GM23338 (cell line): ENCODE data around the gene SLC13A4. TPM values are rescaled to one million over a fixed set of nuclear protein-coding genes. Genes with fewer than 3 reads are reported as not detected.

Experiments used
- ATAC-seq: fragments of 200-7000 bp; cut with Tn5 transposase; 3 replicates; pipeline ENCODE4 v1.9.1; 2020
- DNase-seq: peaks from one replicate; pipeline ENCODE4 v3.0.0-alpha.2; 2015; ENCODE audit warnings: low spot score
- H2AFZ ChIP-seq: fragments of 200-600 bp; sonication (generic); 2 replicates; pipeline ENCODE4 v1.8.0; 2016; ENCODE audit warnings: antibody characterized with exemption, mild to moderate bottlenecking, moderate library complexity
- H3F3A ChIP-seq: fragments of 200-600 bp; sonication (generic); replicated peaks from 2 replicates; pipeline ENCODE4 v1.8.0; 2017; ENCODE audit warnings: antibody characterized with exemption, mixed run types, low read depth
- H3K27ac ChIP-seq: fragments of 200-600 bp; sonication (generic); 2 replicates; pipeline ENCODE4 v1.6.1; 2016; ENCODE audit warnings: low read depth
- H3K27me3 ChIP-seq: fragments of 200-600 bp; sonication (generic); 2 replicates; pipeline ENCODE4 v1.8.0; 2016; ENCODE audit warnings: mild to moderate bottlenecking, mixed run types, moderate library complexity; ENCODE audit not compliant: insufficient read depth
- H3K36me3 ChIP-seq: fragments of 200-600 bp; sonication (generic); 2 replicates; pipeline ENCODE4 v1.8.0; 2016; ENCODE audit warnings: mild to moderate bottlenecking; ENCODE audit not compliant: insufficient read depth
- H3K4me1 ChIP-seq: fragments of 200-600 bp; sonication (generic); 2 replicates; pipeline ENCODE4 v1.8.0; 2016; ENCODE audit warnings: mild to moderate bottlenecking, moderate library complexity; ENCODE audit not compliant: insufficient read depth
- H3K4me2 ChIP-seq: fragments of 200-600 bp; sonication (generic); 2 replicates; pipeline ENCODE4 v1.7.1; 2017; ENCODE audit warnings: mixed run types
- H3K4me3 ChIP-seq: fragments of 200-600 bp; sonication (generic); 2 replicates; pipeline ENCODE4 v1.6.1; 2016; ENCODE audit warnings: mixed run types
- H3K79me2 ChIP-seq: fragments of 200-600 bp; sonication (generic); replicated peaks from 2 replicates; pipeline ENCODE4 v1.8.0; 2017; ENCODE audit warnings: mild to moderate bottlenecking; ENCODE audit not compliant: insufficient read depth
- H3K9me2 ChIP-seq: fragments of 200-600 bp; sonication (generic); 2 replicates; pipeline ENCODE4 v1.8.0; 2017; ENCODE audit not compliant: insufficient read depth
- H4K20me1 ChIP-seq: fragments of 200-600 bp; sonication (generic); replicated peaks from 2 replicates; pipeline ENCODE4 v1.8.0; 2017; ENCODE audit warnings: mild to moderate bottlenecking; ENCODE audit not compliant: insufficient read depth
- H3K27ac Mint-ChIP-seq: 2 replicates; pipeline ENCODE4 v1.8.0; 2020; ENCODE audit warnings: inconsistent platforms, mild to moderate bottlenecking, moderate library complexity, mixed read lengths
- H3K27me3 Mint-ChIP-seq: 3 replicates; pipeline ENCODE4 v1.8.0; 2022; ENCODE audit warnings: low read depth, mild to moderate bottlenecking, moderate library complexity, mixed read lengths, inconsistent platforms; ENCODE audit not compliant: insufficient read depth, poor library complexity
- H3K36me3 Mint-ChIP-seq: 3 replicates; pipeline ENCODE4 v1.8.0; 2021; ENCODE audit warnings: low read depth, mild to moderate bottlenecking, inconsistent platforms, moderate library complexity, mixed read lengths
- H3K4me1 Mint-ChIP-seq: 3 replicates; pipeline ENCODE4 v1.8.0; 2020; ENCODE audit warnings: mild to moderate bottlenecking, inconsistent platforms, mixed read lengths
- H3K4me3 Mint-ChIP-seq: 3 replicates; pipeline ENCODE4 v1.8.0; 2021; ENCODE audit warnings: moderate library complexity, mild to moderate bottlenecking, inconsistent platforms, mixed read lengths
- H3K9me3 Mint-ChIP-seq: 3 replicates; pipeline ENCODE4 v1.8.0; 2020; ENCODE audit warnings: moderate library complexity, mild to moderate bottlenecking, inconsistent platforms, mixed read lengths
- CREB1 ChIP-seq: fragments of 250-450 bp; sonication (Bioruptor Pico); IDR thresholded peaks from 2 replicates; pipeline ENCODE4 v1.5.0; 2020; ENCODE audit warnings: low read depth, mild to moderate bottlenecking, moderate library complexity
- ETS1 ChIP-seq: IDR thresholded peaks from 2 replicates; pipeline ENCODE4 v1.6.1; 2016; ENCODE audit warnings: antibody characterized with exemption
- EZH2 ChIP-seq: fragments of 200-600 bp; sonication (generic); IDR thresholded peaks from one replicate; pipeline ENCODE4 v1.8.0; 2017; ENCODE audit warnings: antibody characterized with exemption, mild to moderate bottlenecking, low read depth; ENCODE audit not compliant: unreplicated experiment
- EZH2phosphoT487 ChIP-seq: fragments of 200-600 bp; sonication (generic); IDR thresholded peaks from one replicate; pipeline ENCODE4 v1.8.1; 2018; ENCODE audit warnings: antibody characterized with exemption; ENCODE audit not compliant: unreplicated experiment
- JUNB ChIP-seq: IDR thresholded peaks from one replicate; pipeline ENCODE4 v1.6.1; 2016; ENCODE audit warnings: antibody characterized with exemption; ENCODE audit not compliant: unreplicated experiment
- NANOG ChIP-seq: IDR thresholded peaks from 2 replicates; pipeline ENCODE4 v1.6.1; 2016; ENCODE audit warnings: antibody characterized with exemption, borderline replicate concordance
- POLR2AphosphoS5 ChIP-seq: IDR thresholded peaks from 2 replicates; pipeline ENCODE4 v1.6.1; 2016; ENCODE audit warnings: antibody characterized with exemption, low read depth
- REST ChIP-seq: IDR thresholded peaks from one replicate; pipeline ENCODE4 v1.6.1; 2018; ENCODE audit warnings: antibody characterized with exemption; ENCODE audit not compliant: unreplicated experiment
- STAT1 ChIP-seq: IDR thresholded peaks from one replicate; pipeline ENCODE4 v1.6.1; 2016; ENCODE audit warnings: antibody characterized with exemption; ENCODE audit not compliant: unreplicated experiment
- ZNF114 ChIP-seq: fragments of 250-450 bp; sonication (Bioruptor Pico); IDR thresholded peaks from 2 replicates; pipeline ENCODE4 v1.5.0; 2020; ENCODE audit warnings: mild to moderate bottlenecking, moderate library complexity
- ZNF331 ChIP-seq: fragments of 250-450 bp; sonication (Bioruptor Pico); IDR thresholded peaks from 2 replicates; pipeline ENCODE4 v1.5.0; 2020; ENCODE audit warnings: low read depth, mild to moderate bottlenecking, moderate library complexity
- ZNF462 ChIP-seq: fragments of 250-450 bp; sonication (Bioruptor Pico); IDR thresholded peaks from 2 replicates; pipeline ENCODE4 v1.5.0; 2020; ENCODE audit warnings: mild to moderate bottlenecking, moderate library complexity
- polyA plus RNA-seq: library from polyadenylated mRNA; unstranded; fragments of >200 nt; fragmentation: Nextera tagmentation; extraction: Ambion mirVana; gene quantifications from 2 replicates; pipeline ENCODE4 v1.2.1, GENCODE V29; 2016
- total RNA-seq: library from RNA; depleted of rRNA; stranded (reverse); fragments of >200 nt; shearing (Covaris generic); gene quantifications from 2 replicates; pipeline ENCODE4 v1.2.3, GENCODE V29; 2014
- TF ChIP-seq, protein P1 (sequence below), 2 experiments: fragments of 200-600 bp in 1 of 2; sonication (generic) in 1 of 2; conservative IDR thresholded peaks; 2 replicates each; pipeline versions ENCODE4 v1.5.1 to v1.6.1; 2016 to 2017; ENCODE audit warnings: antibody characterized with exemption in 2 of 2, low read depth in 2 of 2, mild to moderate bottlenecking in 2 of 2, moderate library complexity in 1 of 2

Gene SLC13A4
- total and polyA plus RNA-seq, 2 experiments from 2014 or later: 1.7 to 2.3 TPM

GRCh38 chr7:135666156-135666555 lies 61.8 kb downstream of the SLC13A4 start:
- no peak for TF ChIP-seq EZH2phosphoT487
- TF ChIP-seq, protein P1, sequence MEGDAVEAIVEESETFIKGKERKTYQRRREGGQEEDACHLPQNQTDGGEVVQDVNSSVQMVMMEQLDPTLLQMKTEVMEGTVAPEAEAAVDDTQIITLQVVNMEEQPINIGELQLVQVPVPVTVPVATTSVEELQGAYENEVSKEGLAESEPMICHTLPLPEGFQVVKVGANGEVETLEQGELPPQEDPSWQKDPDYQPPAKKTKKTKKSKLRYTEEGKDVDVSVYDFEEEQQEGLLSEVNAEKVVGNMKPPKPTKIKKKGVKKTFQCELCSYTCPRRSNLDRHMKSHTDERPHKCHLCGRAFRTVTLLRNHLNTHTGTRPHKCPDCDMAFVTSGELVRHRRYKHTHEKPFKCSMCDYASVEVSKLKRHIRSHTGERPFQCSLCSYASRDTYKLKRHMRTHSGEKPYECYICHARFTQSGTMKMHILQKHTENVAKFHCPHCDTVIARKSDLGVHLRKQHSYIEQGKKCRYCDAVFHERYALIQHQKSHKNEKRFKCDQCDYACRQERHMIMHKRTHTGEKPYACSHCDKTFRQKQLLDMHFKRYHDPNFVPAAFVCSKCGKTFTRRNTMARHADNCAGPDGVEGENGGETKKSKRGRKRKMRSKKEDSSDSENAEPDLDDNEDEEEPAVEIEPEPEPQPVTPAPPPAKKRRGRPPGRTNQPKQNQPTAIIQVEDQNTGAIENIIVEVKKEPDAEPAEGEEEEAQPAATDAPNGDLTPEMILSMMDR (conservative IDR thresholded peaks at IDR 0.05; ENCODE audit: low read depth in 2 of 2): no peak
- TF ChIP-seq STAT1: no peak
- no peak for TF ChIP-seq ETS1
- no peak for TF ChIP-seq ZNF114
- TF ChIP-seq POLR2AphosphoS5: no peak
- no peak for TF ChIP-seq NANOG
- no peak for TF ChIP-seq JUNB
- no peak for TF ChIP-seq ZNF331 (CRISPR knock-in tag)
- TF ChIP-seq EZH2: no peak
- TF ChIP-seq REST: no peak
- TF ChIP-seq ZNF462 (CRISPR knock-in tag): no peak
- TF ChIP-seq CREB1 (CRISPR knock-in tag): no peak
- H3K9me2 ChIP-seq: no peaks in the 10 kb centered on the region
- H3K4me1 Mint-ChIP-seq: peaks cover 12% of the 10 kb centered on the region
- peaks cover 4% of the 10 kb centered on the region for H3K27me3 Mint-ChIP-seq
- H3F3A ChIP-seq: peaks cover 13% of the 10 kb centered on the region; the same call in 1 of the 2 replicates
- H3K27ac ChIP-seq: no peak overlapping the region
- H3K36me3 ChIP-seq: no peaks in the 10 kb centered on the region
- ATAC-seq (no peak), DNase-seq (no peak)
- H3K27me3 ChIP-seq: no peaks in the 10 kb centered on the region
- peaks cover 30% of the 10 kb centered on the region for H3K36me3 Mint-ChIP-seq
- no peak overlapping the region for H3K4me3 ChIP-seq
- H3K4me3 Mint-ChIP-seq: no peak overlapping the region
- no peak overlapping the region for H3K27ac Mint-ChIP-seq
- no peak overlapping the region for H3K4me2 ChIP-seq
- peaks cover 87% of the 10 kb centered on the region for H3K79me2 ChIP-seq
- H3K4me1 ChIP-seq: peaks cover 6% of the 10 kb centered on the region
- no peaks in the 10 kb centered on the region for H4K20me1 ChIP-seq
- no peak overlapping the region for H2AFZ ChIP-seq
- no peaks in the 10 kb centered on the region; the same call in 2 of the 3 replicates for H3K9me3 Mint-ChIP-seq
